ENCODE data around the gene ARFGEF3.

DNA sequence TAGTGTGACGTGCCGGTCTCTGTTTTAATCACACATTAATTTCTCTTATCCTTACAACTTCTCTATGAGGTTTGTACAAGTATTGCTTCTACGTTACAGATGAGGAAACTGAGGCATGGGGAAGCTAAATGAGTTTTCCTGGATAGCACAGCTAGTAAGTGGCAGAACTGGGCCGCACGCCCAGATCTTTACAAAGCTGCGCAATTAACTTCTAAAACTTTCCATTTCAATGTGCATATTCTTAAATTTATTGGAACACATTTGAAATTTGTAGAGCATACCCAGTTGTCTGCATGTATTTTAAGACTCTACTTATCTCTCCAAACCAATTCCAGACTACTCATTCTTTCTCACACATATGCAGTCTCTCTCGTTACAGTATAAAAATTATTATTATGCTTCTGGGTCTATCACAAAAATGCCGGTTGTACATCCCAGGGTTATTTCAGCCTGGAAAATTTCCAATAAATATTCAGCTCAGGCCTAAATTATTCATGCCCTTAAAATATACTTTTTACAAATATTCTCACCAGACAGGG lies 44.3 kb upstream of the ARFGEF3 start:
- no peak for TF ChIP-seq POLR2A (IDR thresholded peaks at IDR 0.05; ENCODE audit: low read length)
- TF ChIP-seq GATA1 (IDR thresholded peaks at IDR 0.05; ENCODE audit: low read depth, low read length): no peak
